H9 (cell line): ENCODE results near the gene TNFAIP6. TPM values are rescaled to one million over a fixed set of nuclear protein-coding genes. Genes with fewer than 3 reads are reported as not detected.

Experiments used
- DNase-seq: peaks from one replicate; pipeline ENCODE4 v3.0.0-alpha.2; 2017
- H2AFZ ChIP-seq: one replicate; pipeline ENCODE4 v1.6.1; 2013; ENCODE audit warnings: mild to moderate bottlenecking, low read length, control low read depth, moderate library complexity
- H2AK5ac ChIP-seq: 2 replicates; pipeline ENCODE4 v1.6.1; 2013; ENCODE audit warnings: low read length, control low read depth, mixed read lengths; ENCODE audit not compliant: insufficient read length
- H2BK120ac ChIP-seq: one replicate; pipeline ENCODE4 v1.6.1; 2013; ENCODE audit warnings: low read depth, mild to moderate bottlenecking, low read length, control low read depth, inconsistent platforms; ENCODE audit not compliant: poor library complexity, severe bottlenecking
- H2BK12ac ChIP-seq: 2 replicates; pipeline ENCODE4 v1.6.1; 2013; ENCODE audit warnings: low read length, control low read depth, mixed read lengths, low read depth; ENCODE audit not compliant: insufficient read length
- H2BK15ac ChIP-seq: 2 replicates; pipeline ENCODE4 v1.6.1; 2013; ENCODE audit warnings: low read depth, low read length, control low read depth
- H2BK20ac ChIP-seq: one replicate; pipeline ENCODE4 v1.6.1; 2013; ENCODE audit warnings: low read depth, mild to moderate bottlenecking, low read length, control low read depth, inconsistent platforms; ENCODE audit not compliant: poor library complexity, severe bottlenecking
- H2BK5ac ChIP-seq: 2 replicates; pipeline ENCODE4 v1.6.1; 2013; ENCODE audit warnings: low read length, control low read depth, mixed read lengths; ENCODE audit not compliant: insufficient read length
- H3K14ac ChIP-seq: 2 replicates; pipeline ENCODE4 v1.6.1; 2013; ENCODE audit warnings: low read length, control low read depth; ENCODE audit not compliant: insufficient read depth
- H3K18ac ChIP-seq: 2 replicates; pipeline ENCODE4 v1.6.1; 2013; ENCODE audit warnings: low read depth, mild to moderate bottlenecking, mixed read lengths, low read length, control low read depth; ENCODE audit not compliant: insufficient read length
- H3K23ac ChIP-seq: 2 replicates; pipeline ENCODE4 v1.6.1; 2013; ENCODE audit warnings: low read length, control low read depth, mixed read lengths, low read depth; ENCODE audit not compliant: insufficient read length
- H3K23me2 ChIP-seq: 2 replicates; pipeline ENCODE4 v1.6.1; 2013; ENCODE audit warnings: low read depth, mild to moderate bottlenecking, mixed read lengths, low read length, control low read depth; ENCODE audit not compliant: insufficient read length, poor library complexity, severe bottlenecking
- H3K27ac ChIP-seq: 2 replicates; pipeline ENCODE4 v1.5.1; 2013; ENCODE audit warnings: low read length, control low read depth, mixed read lengths, low read depth; ENCODE audit not compliant: insufficient read length
- H3K27me3 ChIP-seq: 2 replicates; pipeline ENCODE4 v1.6.1; 2013; ENCODE audit warnings: low read length, control low read depth, inconsistent platforms; ENCODE audit not compliant: insufficient read depth
- H3K4ac ChIP-seq: 2 replicates; pipeline ENCODE4 v1.6.1; 2013; ENCODE audit warnings: low read depth, mild to moderate bottlenecking, control low read depth, inconsistent platforms, low read length, moderate library complexity
- H3K4me1 ChIP-seq: 2 replicates; pipeline ENCODE4 v1.6.1; 2013; ENCODE audit warnings: low read length, control low read depth, inconsistent platforms; ENCODE audit not compliant: insufficient read depth
- H3K4me2 ChIP-seq: 2 replicates; pipeline ENCODE4 v1.6.1; 2013; ENCODE audit warnings: low read length, control low read depth, mixed read lengths; ENCODE audit not compliant: insufficient read length, insufficient read depth
- H3K56ac ChIP-seq: 2 replicates; pipeline ENCODE4 v1.6.1; 2013; ENCODE audit warnings: low read depth, mild to moderate bottlenecking, mixed read lengths, low read length, control low read depth; ENCODE audit not compliant: insufficient read length
- H3K79me1 ChIP-seq: 2 replicates; pipeline ENCODE4 v1.6.1; 2013; ENCODE audit warnings: low read depth, mild to moderate bottlenecking, moderate library complexity, low read length, control low read depth, inconsistent platforms; ENCODE audit not compliant: insufficient read depth, poor library complexity, severe bottlenecking
- H3K79me2 ChIP-seq: 2 replicates; pipeline ENCODE4 v1.6.1; 2013; ENCODE audit warnings: low read length, control low read depth, inconsistent platforms; ENCODE audit not compliant: insufficient read depth
- H3K9ac ChIP-seq: 2 replicates; pipeline ENCODE4 v1.6.1; 2013; ENCODE audit warnings: low read length, control low read depth, mixed read lengths; ENCODE audit not compliant: insufficient read length; ENCODE audit errors: extremely low read depth
- H3K9me3 ChIP-seq: one replicate; pipeline ENCODE4 v1.6.1; 2013; ENCODE audit warnings: low read depth, low read length, inconsistent platforms; ENCODE audit not compliant: control insufficient read depth
- H3T11ph ChIP-seq: one replicate; pipeline ENCODE4 v1.6.1; 2013; ENCODE audit warnings: mild to moderate bottlenecking, low read length, control low read depth, inconsistent platforms
- H4K20me1 ChIP-seq: one replicate; pipeline ENCODE4 v1.6.1; 2013; ENCODE audit not compliant: control insufficient read depth, insufficient read length, insufficient read depth
- H4K5ac ChIP-seq: 2 replicates; pipeline ENCODE4 v1.6.1; 2013; ENCODE audit warnings: low read depth, mild to moderate bottlenecking, mixed read lengths, low read length, control low read depth; ENCODE audit not compliant: insufficient read length
- H4K8ac ChIP-seq: replicated peaks from 2 replicates; pipeline ENCODE4 v1.6.1; 2013; ENCODE audit warnings: low read length, control low read depth, mixed read lengths, low read depth; ENCODE audit not compliant: insufficient read length
- H4K91ac ChIP-seq: 2 replicates; pipeline ENCODE4 v1.6.1; 2013; ENCODE audit warnings: low read depth, mild to moderate bottlenecking, moderate library complexity, mixed read lengths, low read length, control low read depth; ENCODE audit not compliant: insufficient read length
- H3K27ac Mint-ChIP-seq, 3 experiments: 2 replicates in 2 of 3; 3 replicates in 1 of 3; pipeline ENCODE4 v1.8.0; 2020 to 2021; ENCODE audit warnings: mixed read lengths in 3 of 3, mild to moderate bottlenecking in 1 of 3, moderate library complexity in 1 of 3
- H3K27me3 Mint-ChIP-seq: 2 replicates; pipeline ENCODE4 v1.8.0; 2021; ENCODE audit warnings: low read depth, mild to moderate bottlenecking, moderate library complexity, mixed read lengths
- H3K36me3 Mint-ChIP-seq, 3 experiments: 2 replicates in 2 of 3; 3 replicates in 1 of 3; pipeline ENCODE4 v1.8.0; 2020 to 2021; ENCODE audit warnings: low read depth in 3 of 3, mixed read lengths in 3 of 3; ENCODE audit not compliant: insufficient read depth in 1 of 3
- H3K4me1 Mint-ChIP-seq, 2 experiments: 2 replicates each; pipeline ENCODE4 v1.8.0; 2020; ENCODE audit warnings: mixed read lengths in 2 of 2
- H3K4me3 Mint-ChIP-seq, 2 experiments: 2 replicates in 1 of 2; 3 replicates in 1 of 2; pipeline ENCODE4 v1.8.0; 2020 to 2021; ENCODE audit warnings: mild to moderate bottlenecking in 2 of 2, mixed read lengths in 2 of 2, moderate library complexity in 1 of 2
- H3K9me3 Mint-ChIP-seq, 2 experiments: 2 replicates in 1 of 2; 3 replicates in 1 of 2; pipeline ENCODE4 v1.8.0; 2020; ENCODE audit warnings: mild to moderate bottlenecking in 2 of 2, mixed read lengths in 2 of 2, moderate library complexity in 1 of 2
- WGBS: extraction: QIAGEN DNeasy Blood & Tissue Kit; methylation state at CpG from one replicate; pipeline ENCODE4 v1.1.7; 2013; ENCODE audit warnings: missing lambda C conversion rate, low lambda C conversion rate, mixed read lengths; ENCODE audit not compliant: insufficient read length; ENCODE audit errors: extremely low coverage; 5-methylcytosine and 5-hydroxymethylcytosine counted together
- total RNA-seq: library from RNA; stranded (reverse); gene quantifications from 2 replicates; pipeline ENCODE4 v1.2.1, GENCODE V29; 2021
- TF ChIP-seq, protein P1 (sequence below): fragments of 200-600 bp; sonication (generic); conservative IDR thresholded peaks from 3 replicates; pipeline ENCODE4 v1.8.0; 2021; ENCODE audit warnings: antibody characterized with exemption, mild to moderate bottlenecking

TNFAIP6 gene
- total RNA-seq, 1 experiment from 2014 or later = 1.2 TPM

- Histone ChIP-seq H3K27ac (no peak overlapping the region), H3K79me1 (no peaks in the 10 kb centered on the region), H2BK15ac (no peak overlapping the region), H3K79me2 (no peaks in the 10 kb centered on the region), H3K23me2 (no peaks in the 10 kb centered on the region), H3K18ac (no peak overlapping the region), H4K8ac (no peak overlapping the region), H3K9me3 (no peaks in the 10 kb centered on the region), H3K14ac (no peak overlapping the region), H2BK20ac (no peak overlapping the region), H2BK5ac (no peak overlapping the region), H3K27me3 (no peaks in the 10 kb centered on the region), H2AFZ (no peak overlapping the region), H2AK5ac (no peak overlapping the region), H3K4me2 (no peak overlapping the region), H3K4me1 (no peaks in the 10 kb centered on the region; the same call in 1 of the 2 replicates), H3T11ph (no peak overlapping the region), H4K20me1 (no peaks in the 10 kb centered on the region), H2BK120ac (no peak overlapping the region), H3K56ac (no peak overlapping the region), H3K9ac (no peak overlapping the region), H3K23ac (no peak overlapping the region), H3K4ac (no peak overlapping the region), H4K5ac (no peak overlapping the region), H4K91ac (no peak overlapping the region), H2BK12ac (no peak overlapping the region)
- WGBS = no CpG with 5 or more reads among the region's 4 CpGs
- TF ChIP-seq, protein P1, sequence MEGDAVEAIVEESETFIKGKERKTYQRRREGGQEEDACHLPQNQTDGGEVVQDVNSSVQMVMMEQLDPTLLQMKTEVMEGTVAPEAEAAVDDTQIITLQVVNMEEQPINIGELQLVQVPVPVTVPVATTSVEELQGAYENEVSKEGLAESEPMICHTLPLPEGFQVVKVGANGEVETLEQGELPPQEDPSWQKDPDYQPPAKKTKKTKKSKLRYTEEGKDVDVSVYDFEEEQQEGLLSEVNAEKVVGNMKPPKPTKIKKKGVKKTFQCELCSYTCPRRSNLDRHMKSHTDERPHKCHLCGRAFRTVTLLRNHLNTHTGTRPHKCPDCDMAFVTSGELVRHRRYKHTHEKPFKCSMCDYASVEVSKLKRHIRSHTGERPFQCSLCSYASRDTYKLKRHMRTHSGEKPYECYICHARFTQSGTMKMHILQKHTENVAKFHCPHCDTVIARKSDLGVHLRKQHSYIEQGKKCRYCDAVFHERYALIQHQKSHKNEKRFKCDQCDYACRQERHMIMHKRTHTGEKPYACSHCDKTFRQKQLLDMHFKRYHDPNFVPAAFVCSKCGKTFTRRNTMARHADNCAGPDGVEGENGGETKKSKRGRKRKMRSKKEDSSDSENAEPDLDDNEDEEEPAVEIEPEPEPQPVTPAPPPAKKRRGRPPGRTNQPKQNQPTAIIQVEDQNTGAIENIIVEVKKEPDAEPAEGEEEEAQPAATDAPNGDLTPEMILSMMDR = no peak
- Mint-ChIP-seq H3K27me3 (no peaks in the 10 kb centered on the region), H3K36me3 (peaks cover 2 to 13% (median 3%) of the 10 kb centered on the region in 3 experiments; a peak in 5 of 7 replicates), H3K27ac (no peak overlapping the region), H3K4me3 (no peak overlapping the region), H3K9me3 (peaks cover 10 to 12% of the 10 kb centered on the region in 2 experiments), H3K4me1 (no peaks in the 10 kb centered on the region)
- no peak for DNase-seq
These were observed 37.1 kb downstream of the TNFAIP6 start for GRCh38 chr2:151394509-151394908.
